ENCODE data around the gene GSK3A.

DNA sequence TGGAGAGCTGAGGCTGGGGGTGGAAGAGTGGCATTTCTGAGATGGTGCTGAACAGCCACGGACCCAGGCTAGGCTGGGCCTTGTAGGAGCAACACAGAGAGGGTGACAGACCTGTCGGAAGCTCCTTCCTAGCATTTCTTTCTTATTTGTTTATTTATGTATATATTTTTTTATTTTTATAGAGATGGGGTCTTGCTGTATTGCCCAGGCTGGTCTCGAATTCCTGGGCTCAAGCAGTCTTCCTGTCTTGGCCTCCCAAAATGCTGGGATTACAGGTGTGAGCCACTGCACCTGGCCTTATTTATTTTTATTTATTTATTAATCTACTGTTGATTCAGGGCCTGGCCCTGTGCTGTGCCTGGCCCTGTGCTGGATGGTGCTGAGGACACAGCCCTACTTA, 33.1 kb upstream of the GSK3A start:
- TF ChIP-seq, protein P1, sequence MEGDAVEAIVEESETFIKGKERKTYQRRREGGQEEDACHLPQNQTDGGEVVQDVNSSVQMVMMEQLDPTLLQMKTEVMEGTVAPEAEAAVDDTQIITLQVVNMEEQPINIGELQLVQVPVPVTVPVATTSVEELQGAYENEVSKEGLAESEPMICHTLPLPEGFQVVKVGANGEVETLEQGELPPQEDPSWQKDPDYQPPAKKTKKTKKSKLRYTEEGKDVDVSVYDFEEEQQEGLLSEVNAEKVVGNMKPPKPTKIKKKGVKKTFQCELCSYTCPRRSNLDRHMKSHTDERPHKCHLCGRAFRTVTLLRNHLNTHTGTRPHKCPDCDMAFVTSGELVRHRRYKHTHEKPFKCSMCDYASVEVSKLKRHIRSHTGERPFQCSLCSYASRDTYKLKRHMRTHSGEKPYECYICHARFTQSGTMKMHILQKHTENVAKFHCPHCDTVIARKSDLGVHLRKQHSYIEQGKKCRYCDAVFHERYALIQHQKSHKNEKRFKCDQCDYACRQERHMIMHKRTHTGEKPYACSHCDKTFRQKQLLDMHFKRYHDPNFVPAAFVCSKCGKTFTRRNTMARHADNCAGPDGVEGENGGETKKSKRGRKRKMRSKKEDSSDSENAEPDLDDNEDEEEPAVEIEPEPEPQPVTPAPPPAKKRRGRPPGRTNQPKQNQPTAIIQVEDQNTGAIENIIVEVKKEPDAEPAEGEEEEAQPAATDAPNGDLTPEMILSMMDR (conservative IDR thresholded peaks at IDR 0.05; ENCODE audit: low read depth, low read length) = no peak
- no peak for TF ChIP-seq SMC3 (IDR thresholded peaks at IDR 0.05; ENCODE audit: low read depth, low read length)

Data from IMR-90 (cell line).